MCF 10A (cell line): ENCODE measurements around the gene MDN1. TPM values are rescaled to one million over a fixed set of nuclear protein-coding genes. Genes with fewer than 3 reads are reported as not detected.

ENCODE experiments used
- BruUV-seq: library from RNA; stranded (reverse); fragments of 400-500 nt; replicated peaks from 2 replicates; lab custom pipeline; 2021; lab: Mats Ljungman, UMichigan
- CTCF ChIA-PET: fragments of 300-600 bp; sonication (Branson Sonifier 250); formaldehyde crosslinking; extraction: SDS; loops from one replicate; lab custom pipeline; 2021; ENCODE audit warnings: antibody characterized with exemption, inconsistent platforms; lab: Yijun Ruan, JAX
- POLR2A ChIA-PET: fragments of 300-600, 350-650 bp; sonication (Branson Sonifier 250); formaldehyde crosslinking; extraction: SDS; loops from one replicate; lab custom pipeline; 2020; ENCODE audit warnings: antibody characterized with exemption, inconsistent platforms; lab: Yijun Ruan, JAX
- DNase-seq: peaks from one replicate; pipeline ENCODE4 v3.0.0-alpha.2; 2018; ENCODE audit not compliant: unreplicated experiment
- H3K27ac Mint-ChIP-seq: one replicate; pipeline ENCODE4 v1.8.0; 2022; ENCODE audit warnings: mild to moderate bottlenecking, low read depth, mixed read lengths; ENCODE audit not compliant: unreplicated experiment
- H3K27me3 Mint-ChIP-seq: one replicate; pipeline ENCODE4 v1.8.0; 2022; ENCODE audit warnings: mixed read lengths; ENCODE audit not compliant: insufficient read depth, unreplicated experiment
- H3K36me3 Mint-ChIP-seq: one replicate; pipeline ENCODE4 v1.8.0; 2022; ENCODE audit warnings: mild to moderate bottlenecking, moderate library complexity, mixed read lengths; ENCODE audit not compliant: insufficient read depth, unreplicated experiment
- H3K4me1 Mint-ChIP-seq: one replicate; pipeline ENCODE4 v1.8.0; 2022; ENCODE audit warnings: mixed read lengths; ENCODE audit not compliant: insufficient read depth, unreplicated experiment
- H3K4me3 Mint-ChIP-seq: one replicate; pipeline ENCODE4 v1.8.0; 2022; ENCODE audit warnings: mild to moderate bottlenecking, moderate library complexity, mixed read lengths; ENCODE audit not compliant: unreplicated experiment
- H3K9me3 Mint-ChIP-seq: one replicate; pipeline ENCODE4 v1.8.0; 2022; ENCODE audit warnings: mixed read lengths; ENCODE audit not compliant: unreplicated experiment
- intact Hi-C: fragments of 100-400 bp; cut with micrococcal nuclease; formaldehyde crosslinking; loops from 2 replicates; pipeline ENCODE4 v1.14.1; 2022
- total RNA-seq: library from RNA; stranded (reverse); gene quantifications from 2 replicates; pipeline ENCODE4 v1.2.3, GENCODE V29; 2022
- TF ChIP-seq, protein P1 (sequence below): fragments of 200-600 bp; IDR thresholded peaks from one replicate; pipeline ENCODE4 v1.8.0; 2022; ENCODE audit warnings: antibody characterized with exemption, mild to moderate bottlenecking; ENCODE audit not compliant: unreplicated experiment

Gene MDN1
- total RNA-seq, 1 experiment from 2014 or later: 39.2 TPM

DNA sequence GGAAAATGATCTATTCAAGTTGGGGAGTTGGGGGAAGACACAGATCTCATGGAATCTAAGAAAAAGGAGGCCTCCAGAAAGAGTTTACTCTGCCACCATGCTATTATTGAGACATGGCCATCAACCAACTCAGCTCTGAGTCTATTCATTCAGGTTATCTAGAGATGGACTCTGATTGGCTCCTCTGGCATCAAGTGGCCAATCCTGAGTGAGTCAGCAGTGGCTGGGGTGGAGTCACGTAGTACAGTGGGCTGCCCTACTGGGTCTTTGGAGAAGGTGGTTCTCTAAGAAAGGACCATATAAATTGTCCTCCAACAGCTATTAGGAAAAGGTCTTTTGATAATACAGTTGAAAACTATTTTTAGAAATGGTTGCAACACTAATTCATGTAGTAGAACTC, 223.1 kb downstream of the MDN1 start:
- POLR2A ChIA-PET: no interaction called here
- DNase-seq: peak; percentile 6
- TF ChIP-seq, protein P1, sequence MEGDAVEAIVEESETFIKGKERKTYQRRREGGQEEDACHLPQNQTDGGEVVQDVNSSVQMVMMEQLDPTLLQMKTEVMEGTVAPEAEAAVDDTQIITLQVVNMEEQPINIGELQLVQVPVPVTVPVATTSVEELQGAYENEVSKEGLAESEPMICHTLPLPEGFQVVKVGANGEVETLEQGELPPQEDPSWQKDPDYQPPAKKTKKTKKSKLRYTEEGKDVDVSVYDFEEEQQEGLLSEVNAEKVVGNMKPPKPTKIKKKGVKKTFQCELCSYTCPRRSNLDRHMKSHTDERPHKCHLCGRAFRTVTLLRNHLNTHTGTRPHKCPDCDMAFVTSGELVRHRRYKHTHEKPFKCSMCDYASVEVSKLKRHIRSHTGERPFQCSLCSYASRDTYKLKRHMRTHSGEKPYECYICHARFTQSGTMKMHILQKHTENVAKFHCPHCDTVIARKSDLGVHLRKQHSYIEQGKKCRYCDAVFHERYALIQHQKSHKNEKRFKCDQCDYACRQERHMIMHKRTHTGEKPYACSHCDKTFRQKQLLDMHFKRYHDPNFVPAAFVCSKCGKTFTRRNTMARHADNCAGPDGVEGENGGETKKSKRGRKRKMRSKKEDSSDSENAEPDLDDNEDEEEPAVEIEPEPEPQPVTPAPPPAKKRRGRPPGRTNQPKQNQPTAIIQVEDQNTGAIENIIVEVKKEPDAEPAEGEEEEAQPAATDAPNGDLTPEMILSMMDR: no peak
- intact Hi-C loops: loop anchor here (5.0 kb wide), 1 partner anchor 164 kb away; the partner anchor contains the start of gene ANKRD6
- no peaks in the 10 kb centered on the region for H3K36me3 Mint-ChIP-seq
- CTCF ChIA-PET: interaction anchor here (0.8 to 6.8 kb wide), 3 partner anchors 13 to 225 kb away, joined by 4 to 58 read pairs (median 25); partner anchors contain the start of gene ANKRD6
- H3K9me3 Mint-ChIP-seq: peaks cover 7% of the 10 kb centered on the region
- peaks cover 6% of the 10 kb centered on the region for H3K4me1 Mint-ChIP-seq
- no peak overlapping the region for H3K27ac Mint-ChIP-seq
- peaks cover 25% of the 10 kb centered on the region for H3K27me3 Mint-ChIP-seq
- BruUV-seq: no TSS peak
- H3K4me3 Mint-ChIP-seq: no peak overlapping the region

DNA sequence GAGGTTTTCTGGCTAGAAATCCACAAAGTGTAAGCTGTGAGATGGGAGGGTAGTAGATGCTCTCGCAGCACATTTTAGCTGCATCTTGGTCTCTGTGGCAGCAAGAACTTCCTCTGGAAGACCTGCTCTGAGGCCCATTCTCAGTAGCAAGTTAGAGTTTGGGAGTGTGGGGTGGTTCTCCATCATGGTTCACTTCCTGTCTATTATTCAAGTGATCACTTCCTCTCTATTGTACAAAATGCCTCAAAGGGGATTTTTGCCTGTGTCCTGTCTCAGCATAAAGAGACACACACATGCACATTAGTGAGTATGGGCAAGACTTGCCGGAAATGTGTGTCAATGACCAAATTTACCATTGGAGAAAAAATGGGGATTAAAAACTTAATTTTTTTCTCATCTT, 223.5 kb downstream of the MDN1 start:
- Mint-ChIP-seq H3K4me3 (no peak overlapping the region), H3K36me3 (no peaks in the 10 kb centered on the region), H3K27me3 (peaks cover 25% of the 10 kb centered on the region), H3K27ac (no peak overlapping the region), H3K4me1 (peaks cover 6% of the 10 kb centered on the region), H3K9me3 (peaks cover 7% of the 10 kb centered on the region)
- ChIA-PET CTCF (interaction anchor here (0.5 to 6.8 kb wide), 3 partner anchors 14 to 245 kb away, joined by 4 to 58 read pairs (median 5); no protein-coding TSS in a partner anchor), POLR2A (no interaction called here)
- BruUV-seq: no TSS peak
- no peak for DNase-seq
- TF ChIP-seq, protein P1: no peak
- intact Hi-C loops: loop anchor here (5.0 kb wide), 1 partner anchor 164 kb away; the partner anchor contains the start of gene ANKRD6

Other genes starting within 250 kb of the MDN1 start
- gene LYRM2, start 181.0 kb downstream of the MDN1 start, total RNA-seq: 41.1 and 43.8 TPM in 2 replicates
- gene CASP8AP2, start 10.1 kb upstream of the MDN1 start, total RNA-seq: 11.3 and 11.5 TPM in 2 replicates
- not detected in 2 replicates for gene GJA10, start 74.7 kb upstream of the MDN1 start, total RNA-seq